Activated effector memory CD4-positive, alpha-beta T cell treated with anti-CD3 and anti-CD28 coated beads, Interleukin-2, amount 50 U/mL, for 16 hours (primary cell): ENCODE measurements around the gene TSEN2.

Experiments used
- DNase-seq: peaks from one replicate; pipeline ENCODE4 v3.0.0-alpha.2; 2020

Gene TSEN2

GRCh38 chr3:12484198-12484982, at the start of gene TSEN2:
Gene TSEN2 (plus strand): TSS chr3:12484480. CDS start chr3:12489801, 5,321 bp downstream.
- DNase-seq: peak; percentile 98

GRCh38 chr3:12436514-12437220, 47.6 kb upstream of the TSEN2 start:
- no peak for DNase-seq

DNA sequence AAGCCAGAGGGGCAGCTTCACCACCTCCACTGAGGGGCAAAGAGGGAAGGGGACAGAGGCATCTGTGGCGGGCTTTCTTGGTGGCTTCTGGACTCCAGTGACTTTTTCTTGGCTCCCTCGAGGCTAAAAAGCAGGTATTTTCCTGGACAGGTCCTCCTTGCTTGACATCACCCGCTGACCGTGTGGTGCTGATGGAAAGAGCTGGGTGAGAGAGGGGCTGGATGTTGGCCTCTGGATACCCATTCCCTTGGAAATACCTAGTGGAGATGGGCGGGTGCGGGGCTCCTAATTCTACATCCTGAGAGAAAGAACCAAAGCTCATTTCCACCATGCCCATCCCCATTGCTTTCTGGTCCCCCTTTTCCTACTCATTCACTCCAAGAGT, 47.1 kb upstream of the TSEN2 start:
- DNase-seq: no peak

- DNase-seq: no peak
Observed at GRCh38 chr3:12437861-12438260, 46.4 kb upstream of the TSEN2 start.

- DNase-seq: no peak
Observed at GRCh38 chr3:12438318-12438717, 46.0 kb upstream of the TSEN2 start.

DNA sequence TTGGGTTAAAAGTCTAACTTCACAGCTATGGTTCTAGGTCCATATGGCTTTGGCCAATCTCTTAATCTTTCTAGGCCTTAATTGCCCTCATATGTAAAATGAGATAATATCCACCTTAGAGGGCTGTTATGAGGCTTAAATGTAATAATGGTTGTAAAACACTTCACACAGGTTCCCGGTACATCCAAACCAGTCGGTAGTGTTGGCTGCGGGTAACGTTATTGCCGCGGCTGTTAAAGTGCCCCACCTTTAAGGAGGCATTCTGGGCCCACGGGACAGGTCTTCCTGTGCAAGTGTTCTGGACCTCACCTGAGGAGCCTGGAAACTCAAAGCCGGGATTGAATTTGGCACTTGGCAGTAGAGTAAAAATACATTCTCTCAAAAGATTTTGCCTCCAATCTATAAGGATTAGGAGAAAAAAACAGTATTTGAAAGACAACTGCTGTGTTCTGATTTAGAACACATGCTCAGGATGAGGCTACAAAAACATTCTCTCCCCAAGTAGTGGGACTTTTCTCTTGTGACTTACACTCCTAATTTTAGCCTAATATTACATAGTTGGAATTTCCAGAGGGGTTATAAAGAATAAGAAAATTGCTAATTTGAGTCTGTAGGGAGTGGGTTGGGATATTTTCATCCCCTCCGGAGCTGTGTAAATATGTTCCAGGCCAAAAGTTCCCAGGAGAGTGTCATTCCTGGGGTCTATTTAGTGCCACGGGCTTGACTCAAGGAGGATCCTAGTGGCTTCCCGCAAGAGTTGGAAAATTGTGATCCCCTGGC, 44.9 kb upstream of the TSEN2 start:
- DNase-seq: no peak

DNA sequence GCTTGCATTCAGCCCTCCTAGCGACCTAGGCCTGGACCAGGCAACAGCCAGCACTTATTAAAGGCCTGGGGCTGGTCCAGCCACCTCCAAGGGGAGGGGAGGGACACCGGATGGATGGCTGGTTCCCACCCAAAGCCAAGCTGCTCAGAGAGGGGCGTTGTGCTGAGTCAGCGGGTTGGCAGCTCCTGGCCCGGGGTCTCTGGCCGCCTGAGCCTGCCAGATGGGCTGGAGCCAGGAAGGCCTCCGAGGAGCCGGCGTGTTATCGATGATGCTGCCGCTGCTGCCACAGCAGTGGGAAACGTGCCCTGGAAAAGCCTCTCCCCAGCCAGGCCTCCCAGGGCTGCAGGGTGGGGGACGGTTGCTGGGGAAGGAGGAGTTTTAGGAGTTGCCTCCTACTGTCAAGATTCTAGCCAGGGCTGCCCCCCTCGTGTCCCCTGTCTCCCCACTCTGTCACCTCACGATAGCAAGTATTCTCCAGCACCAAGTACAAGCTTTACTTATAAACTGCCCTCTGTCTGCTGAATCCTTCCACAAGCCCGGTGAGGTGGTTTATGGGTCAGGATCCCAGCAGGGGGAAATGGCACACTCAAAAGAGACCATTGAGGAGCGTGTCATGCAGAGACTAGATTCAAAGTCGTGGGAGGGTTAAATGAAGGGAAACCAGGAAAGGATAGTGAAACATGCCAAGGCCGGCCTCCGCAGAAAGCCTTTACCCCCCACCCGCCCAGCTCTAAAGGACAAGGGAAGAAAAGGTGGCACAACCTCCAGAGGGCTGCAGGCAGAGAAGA, 43.2 kb upstream of the TSEN2 start:
- DNase-seq: no peak

- DNase-seq: peak; percentile 37
Observed at GRCh38 chr3:12442654-12443501, 41.4 kb upstream of the TSEN2 start.

DNA sequence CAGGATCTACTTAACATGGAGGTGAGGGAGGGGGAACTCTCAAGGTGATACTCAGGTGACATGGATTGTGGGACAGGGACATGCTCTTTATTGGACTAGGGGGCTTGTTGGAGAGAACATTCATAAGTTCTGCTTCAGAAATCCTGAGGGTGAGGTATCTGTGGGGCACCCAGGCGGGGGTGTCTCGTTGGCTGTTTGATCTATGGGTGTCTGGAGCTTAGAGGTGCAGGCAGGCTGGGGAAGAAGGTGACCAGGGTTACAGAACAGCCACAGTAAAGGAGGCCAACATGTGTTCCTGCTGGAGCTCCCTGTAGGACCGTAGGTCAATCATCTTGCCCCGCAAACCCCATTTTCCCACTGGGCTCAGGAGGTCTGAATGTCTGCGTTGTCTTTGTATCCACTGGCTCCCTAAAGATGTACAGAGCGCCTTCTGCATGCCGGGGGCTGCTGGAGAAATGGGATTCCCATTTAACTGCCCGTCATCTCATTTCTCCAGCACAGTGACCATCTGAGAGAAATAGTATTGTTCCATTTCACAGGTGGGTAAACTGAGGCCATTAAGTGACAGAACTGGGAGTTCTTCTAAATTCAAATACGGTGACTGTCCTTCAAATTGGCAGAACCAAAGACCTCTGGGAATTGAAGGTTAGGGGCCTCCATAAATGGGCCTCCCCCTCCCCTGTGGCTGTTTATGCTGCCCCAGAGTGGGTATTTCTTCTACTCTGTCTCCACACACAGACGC, 40.3 kb upstream of the TSEN2 start:
- peak; percentile 22 for DNase-seq

GRCh38 chr3:12444582-12445471, 39.5 kb upstream of the TSEN2 start:
- DNase-seq: peak; percentile 54

GRCh38 chr3:12445523-12446240, 38.6 kb upstream of the TSEN2 start:
- peak; percentile 47 for DNase-seq

DNA sequence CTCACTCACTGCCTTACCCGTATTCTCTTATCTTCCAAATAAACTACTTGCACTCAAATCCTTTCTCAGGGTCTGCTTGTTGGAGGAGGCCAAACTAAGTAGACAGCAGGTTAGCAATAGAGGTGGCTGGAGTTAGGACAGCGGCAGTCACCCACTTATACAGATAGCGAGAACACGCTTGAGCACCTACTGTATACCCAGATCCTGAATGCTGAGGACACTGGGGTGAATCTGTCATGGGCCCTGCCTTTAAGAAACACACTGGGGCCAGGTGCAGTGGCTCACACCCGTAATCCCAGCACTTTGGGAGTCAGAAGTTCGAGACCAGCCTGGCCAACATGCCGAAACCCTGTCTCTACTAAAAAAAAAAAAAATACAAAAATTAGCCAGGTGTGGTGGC, 38.0 kb upstream of the TSEN2 start:
- DNase-seq: peak; percentile 8

DNA sequence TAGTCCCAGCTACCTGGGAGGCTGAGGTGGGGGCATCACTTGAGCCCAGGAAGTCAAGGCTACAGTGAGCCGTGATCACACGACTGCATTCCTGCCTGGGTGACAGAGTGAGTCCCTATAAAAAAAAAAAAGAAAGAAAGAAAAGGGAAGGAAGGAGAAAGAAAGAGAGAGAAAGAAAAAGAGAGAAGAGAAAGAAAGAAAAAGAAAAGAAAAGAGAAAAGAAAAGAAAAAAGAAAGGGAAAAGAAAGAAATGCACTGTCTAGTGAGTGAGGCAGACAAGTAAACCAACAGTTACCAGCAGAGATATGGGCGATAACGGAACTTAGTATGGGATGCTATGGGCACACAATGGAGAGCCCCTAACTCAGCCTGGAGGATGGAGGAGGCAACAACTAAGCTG, 37.2 kb upstream of the TSEN2 start:
- peak; percentile 2 for DNase-seq

DNA sequence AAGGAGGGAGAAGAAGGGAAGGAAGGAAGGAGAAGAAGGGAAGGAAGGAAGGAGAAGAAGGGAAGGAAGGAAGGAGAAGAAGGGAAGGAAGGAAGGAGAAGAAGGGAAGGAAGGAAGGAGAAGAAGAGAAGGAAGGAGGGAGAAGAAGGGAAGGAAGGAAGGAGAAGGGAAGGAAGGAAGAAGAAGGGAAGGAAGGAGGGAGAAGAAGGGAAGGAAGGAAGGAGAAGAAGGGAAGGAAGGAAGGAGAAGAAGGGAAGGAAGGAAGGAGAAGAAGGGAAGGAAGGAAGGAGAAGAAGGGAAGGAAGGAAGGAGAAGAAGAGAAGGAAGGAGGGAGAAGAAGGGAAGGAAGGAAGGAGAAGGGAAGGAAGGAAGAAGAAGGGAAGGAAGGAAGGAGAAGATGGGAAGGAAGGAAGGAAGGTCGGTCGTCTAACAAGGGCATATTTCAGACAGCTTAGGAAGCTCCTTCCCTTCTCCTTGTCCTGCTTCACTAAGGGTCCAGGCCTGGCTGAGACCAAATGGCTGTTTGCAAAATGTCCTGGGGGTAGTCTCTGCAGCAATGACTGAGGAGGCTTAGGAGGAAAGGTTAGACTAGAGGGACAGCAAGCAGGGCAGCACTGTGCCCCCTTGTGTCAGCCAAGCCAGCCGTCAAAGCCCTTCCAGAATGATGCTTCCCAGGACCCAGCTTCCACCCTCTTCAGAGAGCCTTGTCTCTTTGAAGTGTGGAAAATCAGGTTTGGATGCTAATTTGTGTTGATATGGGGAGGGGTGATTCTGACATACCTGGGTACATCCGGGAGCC, 35.7 kb upstream of the TSEN2 start:
- DNase-seq: peak; percentile 25

DNA sequence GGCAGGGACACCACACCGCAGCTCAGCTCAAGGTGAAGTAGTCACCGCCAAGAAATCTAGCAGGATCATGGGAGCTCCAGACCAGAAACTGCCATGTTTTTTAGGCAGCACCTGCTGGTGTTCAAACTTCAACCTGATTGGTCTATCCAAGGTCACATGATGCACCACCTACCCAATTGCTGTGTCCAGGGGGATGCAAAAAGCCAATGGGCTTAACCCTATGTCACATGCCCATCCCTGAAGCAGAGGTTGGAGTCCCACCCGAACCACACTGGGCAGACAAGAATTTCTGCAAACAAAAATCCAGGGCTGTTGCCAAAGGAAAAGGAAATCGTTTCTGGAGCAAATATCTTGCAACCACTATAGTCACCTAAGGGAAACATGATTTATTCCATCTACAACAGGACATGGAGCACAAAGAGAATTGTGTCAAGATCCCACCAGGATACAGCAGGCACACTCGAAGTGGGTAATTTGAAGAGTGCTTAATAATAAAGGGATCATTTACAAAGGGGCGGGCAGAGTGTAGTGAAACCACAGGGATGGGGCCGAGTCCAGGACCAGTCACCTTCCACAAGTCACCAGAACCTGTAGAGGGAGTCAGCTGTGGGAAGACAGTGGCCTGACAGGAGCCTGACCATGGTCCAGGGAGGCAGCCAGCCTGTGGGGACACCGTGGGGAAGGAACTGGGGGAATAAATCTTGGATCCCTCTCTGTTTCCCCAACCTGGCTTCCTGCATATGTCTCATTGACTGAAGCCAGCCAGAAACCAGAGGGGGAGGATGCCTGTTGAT, 34.2 kb upstream of the TSEN2 start:
- DNase-seq: peak; percentile 22

- DNase-seq: peak; percentile 43
Observed at GRCh38 chr3:12451481-12451880, 32.8 kb upstream of the TSEN2 start.

GRCh38 chr3:12451960-12452359, 32.3 kb upstream of the TSEN2 start:
- no peak for DNase-seq
